ENCODE measurements around the gene TPPP3. TPM values are rescaled to one million over a fixed set of nuclear protein-coding genes. Genes with fewer than 3 reads are reported as not detected.

TPPP3 gene
- total RNA-seq, 2 experiments from 2014 or later, result not detected

DNA sequence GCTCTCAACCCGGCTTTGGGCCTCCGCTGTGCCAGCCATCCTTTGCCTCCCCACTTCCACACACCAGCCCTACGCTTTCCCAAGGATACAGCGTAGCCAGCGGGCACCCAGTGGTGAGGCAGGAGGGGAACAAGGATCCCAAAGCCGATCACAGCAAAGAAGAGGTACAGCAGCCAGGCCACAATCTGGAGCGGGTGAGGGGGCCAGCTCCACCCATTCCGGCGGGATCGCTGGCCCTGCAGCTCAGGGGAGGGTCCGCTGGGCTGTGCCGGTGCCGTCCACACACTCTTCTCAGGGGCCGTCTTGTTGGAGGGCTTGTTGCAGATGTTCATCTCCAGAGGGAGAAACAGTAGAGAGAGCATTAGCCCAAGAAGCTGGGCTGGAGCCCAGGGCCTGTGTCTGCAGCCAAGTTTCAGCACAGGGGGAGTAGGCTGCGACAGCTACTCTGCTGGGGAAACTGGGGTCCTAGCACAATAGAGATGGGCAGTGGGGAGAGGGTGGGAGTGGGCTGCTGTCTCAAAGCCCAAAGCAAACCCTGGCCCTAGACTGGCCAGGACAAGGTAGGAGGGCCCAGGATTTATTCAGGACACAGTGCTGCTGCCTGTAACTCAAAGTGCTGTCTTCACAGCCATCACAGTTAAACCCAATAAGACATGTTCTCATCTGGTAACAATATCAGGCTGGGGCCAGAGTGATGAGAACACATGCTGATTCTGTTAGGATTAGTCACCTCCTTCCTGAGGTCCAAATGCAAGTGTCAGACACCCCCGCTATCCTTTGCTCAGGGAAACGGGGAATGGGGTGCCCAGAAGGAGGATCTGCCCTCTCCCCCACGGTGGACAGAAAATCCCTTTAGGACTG is 13.0 kb upstream of the TPPP3 start:
- H3K4me3 Mint-ChIP-seq, result no peak overlapping the region
- ChIA-PET POLR2A (no interaction called here), CTCF (no interaction called here)

DNA sequence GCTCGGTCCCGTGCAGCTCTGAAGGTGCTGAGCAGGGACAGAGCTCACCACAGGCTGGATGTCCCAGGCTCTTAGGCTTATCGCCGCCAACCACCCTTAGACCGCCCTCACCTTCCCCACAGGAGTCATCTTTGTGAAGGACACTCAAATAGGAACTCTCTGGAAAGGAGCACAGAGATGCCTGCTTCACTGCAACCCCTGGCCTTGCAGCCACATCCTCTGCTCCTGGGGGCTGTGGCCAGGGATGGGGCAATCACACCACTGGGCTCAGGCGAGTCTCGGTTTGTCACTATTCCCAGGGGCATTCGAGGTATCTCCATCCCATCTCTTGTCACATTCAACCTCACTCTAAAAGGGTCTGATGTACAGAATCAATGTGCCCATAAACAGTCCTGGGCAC is 12.0 kb upstream of the TPPP3 start:
- ATAC-seq (ENCODE audit: poor library complexity), result no peak
- intact Hi-C loops (cut with DNase I, micrococcal nuclease), result no loop called here
- H3K9me3 Mint-ChIP-seq, result no peaks in the 10 kb centered on the region

More for the DNA sequence above, 13.0 kb upstream of the TPPP3 start:
- no peaks in the 10 kb centered on the region for H3K36me3 Mint-ChIP-seq (ENCODE audit: low read depth)
- ATAC-seq (ENCODE audit: poor library complexity), result no peak
- DNase-seq, result no peak
- no peak for TF ChIP-seq CTCF (IDR thresholded peaks at IDR 0.05)
- no peaks in the 10 kb centered on the region for H3K9me3 Mint-ChIP-seq
- intact Hi-C loops (cut with DNase I, micrococcal nuclease), result no loop called here
- no peaks in the 10 kb centered on the region for H3K4me1 ChIP-seq (ENCODE audit: insufficient read depth, low read length)
- H3K27me3 Mint-ChIP-seq, result peaks cover 21% of the 10 kb centered on the region
- H3K9me3 ChIP-seq (ENCODE audit: control insufficient read depth in 1 of 2, insufficient read depth in 1 of 2, low read length in 2 of 2), result no peaks in the 10 kb centered on the region
- no peak overlapping the region for H3K27ac ChIP-seq (ENCODE audit: low read depth in 1 of 2, low read length in 2 of 2)
- H3K4me1 Mint-ChIP-seq (ENCODE audit: low read depth), result no peaks in the 10 kb centered on the region
- H3K36me3 ChIP-seq (ENCODE audit: insufficient read depth, low read length), result no peaks in the 10 kb centered on the region
- no peak overlapping the region for H3K27ac Mint-ChIP-seq
- H3K27me3 ChIP-seq (ENCODE audit: control insufficient read depth in 1 of 2, insufficient read depth in 2 of 2, low read length in 2 of 2), result peaks cover 0 to 6% of the 10 kb centered on the region in 2 experiments
- no peak overlapping the region for H3K4me3 ChIP-seq (ENCODE audit: low read length)

GRCh38 chr16:67404740-67405226 is 11.5 kb upstream of the TPPP3 start:
- Histone ChIP-seq H3K36me3 (ENCODE audit: insufficient read depth, low read length) (no peaks in the 10 kb centered on the region), H3K27ac (ENCODE audit: low read depth in 1 of 2, low read length in 2 of 2) (no peak overlapping the region), H3K27me3 (ENCODE audit: control insufficient read depth in 1 of 2, insufficient read depth in 2 of 2, low read length in 2 of 2) (peaks cover 0 to 6% of the 10 kb centered on the region in 2 experiments), H3K4me1 (ENCODE audit: insufficient read depth, low read length) (no peaks in the 10 kb centered on the region), H3K4me3 (ENCODE audit: low read length) (no peak overlapping the region), H3K9me3 (ENCODE audit: control insufficient read depth in 1 of 2, insufficient read depth in 1 of 2, low read length in 2 of 2) (no peaks in the 10 kb centered on the region)
- no peak for DNase-seq
- no peaks in the 10 kb centered on the region for H3K4me1 Mint-ChIP-seq (ENCODE audit: low read depth)
- H3K27ac Mint-ChIP-seq, result no peak overlapping the region
- H3K36me3 Mint-ChIP-seq (ENCODE audit: low read depth), result no peaks in the 10 kb centered on the region
- intact Hi-C loops (cut with DNase I, micrococcal nuclease), result no loop called here
- H3K4me3 Mint-ChIP-seq, result no peak overlapping the region
- ChIA-PET POLR2A (no interaction called here), CTCF (no interaction called here)
- no peak for ATAC-seq (ENCODE audit: poor library complexity)
- no peak for TF ChIP-seq CTCF (IDR thresholded peaks at IDR 0.05)
- H3K9me3 Mint-ChIP-seq, result no peaks in the 10 kb centered on the region
- H3K27me3 Mint-ChIP-seq, result peaks cover 16% of the 10 kb centered on the region

More for the DNA sequence above, 12.0 kb upstream of the TPPP3 start:
- Histone ChIP-seq H3K4me1 (ENCODE audit: insufficient read depth, low read length) (no peaks in the 10 kb centered on the region), H3K36me3 (ENCODE audit: insufficient read depth, low read length) (no peaks in the 10 kb centered on the region), H3K4me3 (ENCODE audit: low read length) (no peak overlapping the region), H3K27ac (ENCODE audit: low read depth in 1 of 2, low read length in 2 of 2) (no peak overlapping the region), H3K9me3 (ENCODE audit: control insufficient read depth in 1 of 2, insufficient read depth in 1 of 2, low read length in 2 of 2) (no peaks in the 10 kb centered on the region), H3K27me3 (ENCODE audit: control insufficient read depth in 1 of 2, insufficient read depth in 2 of 2, low read length in 2 of 2) (peaks cover 0 to 6% of the 10 kb centered on the region in 2 experiments)
- no peak for TF ChIP-seq CTCF (IDR thresholded peaks at IDR 0.05)
- no peaks in the 10 kb centered on the region for H3K4me1 Mint-ChIP-seq (ENCODE audit: low read depth)
- H3K36me3 Mint-ChIP-seq (ENCODE audit: low read depth), result no peaks in the 10 kb centered on the region
- ChIA-PET CTCF (no interaction called here), POLR2A (no interaction called here)
- no peak overlapping the region for H3K27ac Mint-ChIP-seq
- peaks cover 16% of the 10 kb centered on the region for H3K27me3 Mint-ChIP-seq
- DNase-seq, result no peak
- H3K4me3 Mint-ChIP-seq, result no peak overlapping the region
